Activated T-cell treated with anti-CD3 and anti-CD28 coated beads, Interleukin-2, amount 50 U/mL, for 72 hours (primary cell): Measurements from ENCODE around the gene CHN1. TPM values are rescaled to one million over a fixed set of nuclear protein-coding genes. Genes with fewer than 3 reads are reported as not detected.

Experiments used
- ATAC-seq, 2 donors: fragments of 150-1000 bp; cut with Tn5 transposase; replicated peaks in 1 of 2; 2 replicates each; pipeline ENCODE4 v1.10.0; 2021; ENCODE audit warnings: moderate library complexity in 2 of 2, mild to moderate bottlenecking in 1 of 2
- DNase-seq, 2 donors: peaks; one replicate each; pipeline ENCODE4 v3.0.0; 2021 to 2022; ENCODE audit warnings: mixed read lengths in 1 of 2
- H3K27ac Mint-ChIP-seq: one replicate; pipeline ENCODE4 v1.8.0; 2022; ENCODE audit warnings: mild to moderate bottlenecking, moderate library complexity, mixed read lengths
- H3K27me3 Mint-ChIP-seq: one replicate; pipeline ENCODE4 v1.8.0; 2022; ENCODE audit warnings: low read depth, mixed read lengths
- H3K36me3 Mint-ChIP-seq, 2 donors: one replicate each; pipeline ENCODE4 v1.8.0; 2022; ENCODE audit warnings: mixed read lengths in 2 of 2, mild to moderate bottlenecking in 1 of 2; ENCODE audit not compliant: insufficient read depth in 2 of 2
- H3K4me1 Mint-ChIP-seq: one replicate; pipeline ENCODE4 v1.8.0; 2022; ENCODE audit warnings: low read depth, mixed read lengths
- H3K4me3 Mint-ChIP-seq, 2 donors: one replicate each; pipeline ENCODE4 v1.8.0; 2022; ENCODE audit warnings: mild to moderate bottlenecking in 2 of 2, mixed read lengths in 2 of 2, moderate library complexity in 2 of 2
- H3K9me3 Mint-ChIP-seq, 2 donors: one replicate each; pipeline ENCODE4 v1.8.0; 2022; ENCODE audit warnings: mixed read lengths in 2 of 2
- total RNA-seq, 2 donors: library from RNA; stranded (reverse); gene quantifications; one replicate each; pipeline ENCODE4 v1.2.3, GENCODE V29; 2022

The CHN1 gene
- total RNA-seq, 2 donors from 2014 or later, result 5.1 to 5.3 TPM

- Mint-ChIP-seq H3K36me3 (peaks cover 5 to 10% of the 10 kb centered on the region in 2 donors), H3K27me3 (no peaks in the 10 kb centered on the region), H3K4me3 (no peak overlapping the region), H3K27ac (no peak overlapping the region), H3K4me1 (peaks cover 38% of the 10 kb centered on the region), H3K9me3 (peaks cover 0 to 10% of the 10 kb centered on the region in 2 donors)
- DNase-seq, result no peak
- ATAC-seq, result peak in 1 of 2 donors; percentile 29
These were observed 174.6 kb downstream of the CHN1 start for GRCh38 chr2:174830561-174830960.

DNA sequence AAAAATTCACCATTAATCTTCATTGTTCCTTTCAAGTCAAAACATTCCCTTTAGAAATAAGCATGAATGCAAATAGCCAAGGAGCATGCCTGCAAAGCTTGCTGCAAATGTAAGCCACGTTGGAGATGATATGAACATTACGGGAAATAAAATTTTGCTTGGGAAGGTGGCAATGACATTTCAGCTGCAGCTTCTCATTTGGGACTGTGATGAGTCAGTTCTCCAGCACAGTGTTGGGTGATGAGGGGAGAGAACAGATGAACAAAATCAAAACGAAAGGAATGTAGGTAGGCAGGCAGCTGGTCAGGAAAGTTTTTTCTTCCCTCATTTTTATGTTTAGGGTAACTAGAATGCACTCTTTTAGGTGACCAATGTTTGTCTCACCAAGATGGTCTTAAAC lies 175.6 kb downstream of the CHN1 start:
- ATAC-seq (no peak), DNase-seq (no peak)
- Mint-ChIP-seq H3K9me3 (peaks cover 0 to 8% of the 10 kb centered on the region in 2 donors), H3K27ac (no peak overlapping the region), H3K4me1 (peaks cover 28% of the 10 kb centered on the region), H3K36me3 (peaks cover 5 to 10% of the 10 kb centered on the region in 2 donors), H3K4me3 (no peak overlapping the region), H3K27me3 (no peaks in the 10 kb centered on the region)

- Mint-ChIP-seq H3K27me3 (no peaks in the 10 kb centered on the region), H3K4me1 (peaks cover 11% of the 10 kb centered on the region), H3K27ac (no peak overlapping the region), H3K4me3 (no peak overlapping the region), H3K36me3 (no peaks in the 10 kb centered on the region), H3K9me3 (no peaks in the 10 kb centered on the region)
- DNase-seq (no peak), ATAC-seq (no peak)
These were observed 177.5 kb downstream of the CHN1 start for GRCh38 chr2:174827371-174828369.

GRCh38 chr2:174826051-174826450 lies 179.1 kb downstream of the CHN1 start:
- Mint-ChIP-seq H3K27ac (peak overlapping the region; percentile 36), H3K27me3 (no peaks in the 10 kb centered on the region), H3K36me3 (no peaks in the 10 kb centered on the region), H3K9me3 (no peaks in the 10 kb centered on the region), H3K4me1 (peaks cover 5% of the 10 kb centered on the region), H3K4me3 (no peak overlapping the region)
- DNase-seq (no peak), ATAC-seq (no peak)

- no peaks in the 10 kb centered on the region for H3K27me3 Mint-ChIP-seq
- ATAC-seq (no peak), DNase-seq (no peak)
- H3K27ac Mint-ChIP-seq, result no peak overlapping the region
- no peaks in the 10 kb centered on the region for H3K36me3 Mint-ChIP-seq
- H3K4me1 Mint-ChIP-seq, result no peaks in the 10 kb centered on the region
- no peak overlapping the region for H3K4me3 Mint-ChIP-seq
- no peaks in the 10 kb centered on the region for H3K9me3 Mint-ChIP-seq
These were observed 181.1 kb downstream of the CHN1 start for GRCh38 chr2:174824068-174824467.

- Mint-ChIP-seq H3K27me3 (no peaks in the 10 kb centered on the region), H3K27ac (no peak overlapping the region), H3K36me3 (no peaks in the 10 kb centered on the region), H3K4me1 (no peaks in the 10 kb centered on the region), H3K4me3 (no peak overlapping the region), H3K9me3 (no peaks in the 10 kb centered on the region)
- DNase-seq, result no peak
- ATAC-seq, result no peak
These were observed 183.6 kb downstream of the CHN1 start for GRCh38 chr2:174821628-174822027.

- Mint-ChIP-seq H3K4me1 (no peaks in the 10 kb centered on the region), H3K27me3 (no peaks in the 10 kb centered on the region), H3K36me3 (no peaks in the 10 kb centered on the region), H3K27ac (no peak overlapping the region), H3K4me3 (no peak overlapping the region), H3K9me3 (no peaks in the 10 kb centered on the region)
- DNase-seq (no peak), ATAC-seq (no peak)
These were observed 184.8 kb downstream of the CHN1 start for GRCh38 chr2:174820361-174820760.

GRCh38 chr2:174815526-174815925 lies 189.7 kb downstream of the CHN1 start:
- Mint-ChIP-seq H3K27me3 (no peaks in the 10 kb centered on the region), H3K4me1 (no peaks in the 10 kb centered on the region), H3K4me3 (no peak overlapping the region), H3K36me3 (no peaks in the 10 kb centered on the region), H3K9me3 (no peaks in the 10 kb centered on the region), H3K27ac (peak overlapping the region; percentile 60)
- DNase-seq, result no peak
- ATAC-seq, result no peak

GRCh38 chr2:174812037-174812436 lies 193.1 kb downstream of the CHN1 start:
- Mint-ChIP-seq H3K4me1 (no peaks in the 10 kb centered on the region), H3K27ac (no peak overlapping the region), H3K36me3 (no peaks in the 10 kb centered on the region), H3K27me3 (no peaks in the 10 kb centered on the region), H3K4me3 (no peak overlapping the region), H3K9me3 (no peaks in the 10 kb centered on the region)
- DNase-seq (no peak), ATAC-seq (no peak)

DNA sequence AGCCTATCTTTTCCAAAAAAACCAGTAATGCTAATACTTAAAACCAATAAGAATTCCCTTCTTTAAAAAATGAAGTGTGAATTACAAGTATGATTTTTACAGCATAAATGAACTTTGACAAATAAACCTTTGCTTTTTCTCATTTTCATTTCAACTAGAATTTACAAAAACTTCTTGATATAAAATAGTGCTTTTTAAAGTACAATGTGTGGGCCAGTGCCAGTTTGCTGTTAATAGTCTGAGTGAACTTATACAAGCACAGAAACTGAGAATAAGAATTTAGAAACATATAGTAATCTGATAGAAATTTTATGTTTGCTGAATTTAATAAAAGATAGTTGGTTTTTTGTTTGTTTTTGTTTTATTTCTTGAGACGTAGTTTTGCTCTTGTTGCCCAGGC lies 197.2 kb downstream of the CHN1 start:
- no peaks in the 10 kb centered on the region for H3K27me3 Mint-ChIP-seq
- H3K36me3 Mint-ChIP-seq, result no peaks in the 10 kb centered on the region
- no peaks in the 10 kb centered on the region for H3K9me3 Mint-ChIP-seq
- no peak overlapping the region for H3K27ac Mint-ChIP-seq
- H3K4me3 Mint-ChIP-seq, result no peak overlapping the region
- ATAC-seq, result no peak
- H3K4me1 Mint-ChIP-seq, result no peaks in the 10 kb centered on the region
- no peak for DNase-seq

DNA sequence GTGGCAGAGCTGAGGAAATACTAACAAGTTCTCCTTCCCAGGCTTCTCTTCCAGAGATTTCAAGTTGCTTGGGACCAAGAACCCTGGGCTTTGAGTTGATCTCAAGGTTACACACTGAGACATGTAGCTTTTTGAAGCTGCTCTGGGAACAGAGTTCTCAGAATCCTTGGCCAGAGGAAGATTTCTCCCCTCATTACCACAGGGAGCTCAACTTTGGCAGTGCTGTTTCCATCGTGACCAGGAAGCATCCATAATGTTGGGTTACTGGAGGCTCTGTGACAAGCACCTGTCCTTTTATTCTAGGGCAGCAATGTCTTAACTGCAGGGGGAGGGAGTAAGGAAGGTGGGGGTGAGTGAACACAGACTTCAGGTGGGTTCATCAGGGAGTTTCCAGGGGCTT lies 199.4 kb downstream of the CHN1 start:
- no peaks in the 10 kb centered on the region for H3K27me3 Mint-ChIP-seq
- no peaks in the 10 kb centered on the region for H3K9me3 Mint-ChIP-seq
- H3K4me3 Mint-ChIP-seq, result no peak overlapping the region
- H3K4me1 Mint-ChIP-seq, result no peaks in the 10 kb centered on the region
- DNase-seq, result no peak
- H3K27ac Mint-ChIP-seq, result no peak overlapping the region
- ATAC-seq, result no peak
- no peaks in the 10 kb centered on the region for H3K36me3 Mint-ChIP-seq

DNA sequence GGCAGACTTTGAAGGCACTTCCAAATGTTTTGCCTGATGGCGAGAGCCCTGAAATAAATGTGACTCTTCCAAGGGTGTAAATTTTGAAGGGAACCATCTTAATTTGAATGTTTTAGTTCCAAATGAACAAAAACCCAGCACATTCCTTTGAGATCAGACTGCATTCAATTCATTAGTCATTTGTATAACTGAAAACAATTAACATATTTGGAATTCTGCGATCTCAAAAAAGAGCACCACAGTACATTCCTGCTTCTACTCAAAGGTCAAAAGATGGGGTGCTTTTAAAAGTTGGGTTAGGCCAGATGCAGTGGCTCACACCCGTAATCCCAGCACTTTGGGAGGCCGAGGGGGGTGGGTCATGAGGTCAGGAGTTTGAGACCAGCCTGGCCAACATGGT lies 202.7 kb downstream of the CHN1 start:
- Mint-ChIP-seq H3K4me1 (peaks cover 10% of the 10 kb centered on the region), H3K36me3 (no peaks in the 10 kb centered on the region), H3K27ac (no peak overlapping the region), H3K4me3 (no peak overlapping the region), H3K27me3 (no peaks in the 10 kb centered on the region), H3K9me3 (no peaks in the 10 kb centered on the region)
- DNase-seq (no peak), ATAC-seq (no peak)

DNA sequence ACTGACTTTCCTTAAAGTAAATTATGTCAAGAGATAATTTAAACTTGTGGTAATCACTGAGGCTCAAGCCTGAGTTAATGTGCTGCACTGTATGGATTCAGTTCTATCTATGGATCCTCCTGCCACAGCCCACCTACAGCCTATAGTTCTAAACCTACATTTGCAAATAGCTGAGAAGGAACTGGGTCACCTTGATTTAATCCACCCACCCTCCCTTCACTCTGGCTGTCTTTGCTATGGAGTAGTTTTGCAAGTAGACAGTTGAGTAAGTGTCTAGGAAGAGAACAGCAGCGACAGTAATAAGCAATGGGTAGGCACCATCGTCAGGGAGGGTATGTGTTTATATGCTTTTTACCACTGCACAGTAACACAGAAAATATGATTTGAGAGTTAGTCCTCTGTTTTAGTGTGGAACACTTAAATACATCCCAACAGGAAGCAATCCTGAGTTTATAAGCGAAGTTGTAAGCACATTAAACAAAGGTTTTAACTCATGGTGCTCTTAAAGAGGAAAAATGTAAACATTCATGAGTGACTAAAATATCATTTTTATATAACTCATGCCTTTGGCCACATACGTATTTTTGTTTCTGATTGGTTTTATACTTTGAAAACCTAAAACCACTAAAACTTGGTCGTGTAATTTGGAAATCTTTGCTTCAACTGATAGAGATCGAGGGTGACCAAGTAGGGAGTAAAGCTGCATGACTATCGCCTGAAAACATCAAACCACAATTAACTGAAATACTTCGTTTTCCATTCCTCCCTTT lies 204.6 kb downstream of the CHN1 start:
- Mint-ChIP-seq H3K27ac (no peak overlapping the region), H3K4me1 (peaks cover 23% of the 10 kb centered on the region), H3K36me3 (no peaks in the 10 kb centered on the region), H3K4me3 (peak overlapping the region in 1 of 2 donors; percentile 25), H3K27me3 (no peaks in the 10 kb centered on the region), H3K9me3 (no peaks in the 10 kb centered on the region)
- DNase-seq (no peak), ATAC-seq (peak in 1 of 2 donors; percentile 35)
